ENCODE results near the gene ENHO. TPM values are rescaled to one million over a fixed set of nuclear protein-coding genes. Genes with fewer than 3 reads are reported as not detected.

ENHO gene
- total and polyA plus RNA-seq, 2 donors from 2014 or later, result 0.22 to 2.7 TPM

DNA sequence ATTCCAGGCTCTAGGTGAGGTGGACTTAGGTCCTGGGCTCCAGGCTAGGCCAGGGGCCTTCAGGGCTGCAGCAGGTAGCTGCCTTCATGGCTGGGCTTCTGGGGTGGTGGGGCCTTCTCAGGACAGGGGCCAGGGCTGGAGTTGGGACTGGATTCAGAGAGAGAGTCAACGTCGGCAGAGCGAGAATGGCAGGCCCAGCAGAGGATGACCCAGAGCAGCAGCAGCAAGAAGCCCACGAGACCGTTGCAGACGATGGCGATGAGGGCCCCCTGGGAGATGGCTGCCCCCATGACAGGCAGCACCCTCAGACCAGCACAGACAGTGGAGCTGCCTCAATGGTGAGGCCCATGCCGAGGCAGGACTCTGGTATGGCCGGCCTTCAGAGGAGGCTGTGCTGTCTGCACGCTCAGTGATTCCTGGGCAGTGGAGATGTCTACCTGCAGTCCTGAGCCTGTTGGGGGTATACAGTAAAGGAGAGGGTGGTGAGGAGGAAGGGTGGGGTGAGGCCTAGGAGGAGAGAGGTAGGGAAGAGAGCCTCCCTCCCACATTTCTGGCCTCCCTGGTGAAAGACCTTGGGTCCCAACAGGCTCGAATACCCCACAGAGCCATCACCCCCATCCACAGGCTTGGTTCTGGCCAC lies 1.3 kb downstream of the ENHO start:
- Histone ChIP-seq H3K4me3 (ENCODE audit: low read length in 3 of 3) (no peak overlapping the region), H3K27ac (ENCODE audit: low read depth in 2 of 2, low read length in 2 of 2) (no peak overlapping the region), H3K9me3 (ENCODE audit: control insufficient read depth in 2 of 3, insufficient read depth in 1 of 3, low read length in 3 of 3) (no peaks in the 10 kb centered on the region), H3K27me3 (ENCODE audit: control insufficient read depth, insufficient read depth, low read length) (peaks cover 2% of the 10 kb centered on the region), H3K4me1 (ENCODE audit: control insufficient read depth in 2 of 3, insufficient read depth in 2 of 3, low read depth in 1 of 3, low read length in 3 of 3) (peaks cover 0 to 8% (median 0%) of the 10 kb centered on the region in 3 donors), H3K36me3 (ENCODE audit: control insufficient read depth in 2 of 3, insufficient read depth in 3 of 3, low read length in 3 of 3) (no peaks in the 10 kb centered on the region), H3K9ac (ENCODE audit: low read length in 3 of 3) (no peak overlapping the region)
- intact Hi-C loops (cut with DNase I), result no loop called here
- TF ChIP-seq, protein P1, sequence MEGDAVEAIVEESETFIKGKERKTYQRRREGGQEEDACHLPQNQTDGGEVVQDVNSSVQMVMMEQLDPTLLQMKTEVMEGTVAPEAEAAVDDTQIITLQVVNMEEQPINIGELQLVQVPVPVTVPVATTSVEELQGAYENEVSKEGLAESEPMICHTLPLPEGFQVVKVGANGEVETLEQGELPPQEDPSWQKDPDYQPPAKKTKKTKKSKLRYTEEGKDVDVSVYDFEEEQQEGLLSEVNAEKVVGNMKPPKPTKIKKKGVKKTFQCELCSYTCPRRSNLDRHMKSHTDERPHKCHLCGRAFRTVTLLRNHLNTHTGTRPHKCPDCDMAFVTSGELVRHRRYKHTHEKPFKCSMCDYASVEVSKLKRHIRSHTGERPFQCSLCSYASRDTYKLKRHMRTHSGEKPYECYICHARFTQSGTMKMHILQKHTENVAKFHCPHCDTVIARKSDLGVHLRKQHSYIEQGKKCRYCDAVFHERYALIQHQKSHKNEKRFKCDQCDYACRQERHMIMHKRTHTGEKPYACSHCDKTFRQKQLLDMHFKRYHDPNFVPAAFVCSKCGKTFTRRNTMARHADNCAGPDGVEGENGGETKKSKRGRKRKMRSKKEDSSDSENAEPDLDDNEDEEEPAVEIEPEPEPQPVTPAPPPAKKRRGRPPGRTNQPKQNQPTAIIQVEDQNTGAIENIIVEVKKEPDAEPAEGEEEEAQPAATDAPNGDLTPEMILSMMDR (IDR thresholded peaks at IDR 0.05; ENCODE audit: borderline replicate concordance, extremely low read depth, insufficient read depth), result no peak
- DNase-seq (no peak), FAIRE-seq (no peak)

DNA sequence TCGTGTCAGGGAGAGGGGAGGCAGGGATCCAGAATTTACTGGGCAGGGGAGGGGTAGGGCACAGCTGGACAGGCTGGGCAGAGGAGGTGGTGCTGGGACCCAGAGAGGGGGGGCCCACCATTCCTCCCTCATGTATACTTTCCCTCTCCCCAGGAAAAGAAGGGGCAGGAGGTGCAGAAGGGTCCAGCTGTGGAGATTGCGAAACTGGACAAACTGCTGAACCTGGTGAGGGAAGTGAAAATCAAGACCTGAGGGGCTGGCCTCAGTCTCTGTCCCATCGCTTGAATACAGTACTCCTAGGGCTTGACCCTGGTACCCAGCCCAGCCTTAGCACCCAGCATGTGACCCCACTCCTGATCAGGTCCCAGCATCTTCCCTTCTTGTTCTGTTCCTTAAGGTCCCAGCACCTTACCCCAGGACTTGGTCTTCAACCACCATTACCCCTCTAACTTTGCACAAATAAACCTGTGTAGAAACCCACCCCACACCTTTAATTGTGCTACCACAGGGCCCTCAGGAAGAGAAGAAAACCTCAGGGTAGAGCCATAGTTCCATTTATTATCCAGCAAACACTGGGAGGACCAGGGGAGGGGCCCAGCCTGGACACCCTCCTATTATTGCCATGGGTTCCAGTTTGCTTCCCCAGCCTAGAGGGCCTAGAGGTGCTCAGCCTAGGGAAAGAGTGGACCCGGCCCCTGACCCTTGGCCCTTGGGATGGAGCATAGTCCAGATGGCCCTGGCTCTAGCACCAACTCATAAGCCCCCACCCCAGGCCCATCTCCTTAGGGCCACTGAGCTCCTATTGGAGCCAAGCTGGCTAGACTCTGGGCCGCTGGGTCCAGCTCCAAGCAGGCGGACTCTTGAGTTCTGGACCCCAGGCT lies 2.0 kb downstream of the ENHO start:
- FAIRE-seq, result no peak
- H3K9me3 ChIP-seq (ENCODE audit: control insufficient read depth in 2 of 3, insufficient read depth in 1 of 3, low read length in 3 of 3), result no peaks in the 10 kb centered on the region
- no peak overlapping the region for H3K9ac ChIP-seq (ENCODE audit: low read length in 3 of 3)
- no peak for DNase-seq
- TF ChIP-seq, protein P1 (IDR thresholded peaks at IDR 0.05; ENCODE audit: borderline replicate concordance, extremely low read depth, insufficient read depth), result no peak
- intact Hi-C loops (cut with DNase I), result no loop called here
- H3K27me3 ChIP-seq (ENCODE audit: control insufficient read depth, insufficient read depth, low read length), result peaks cover 2% of the 10 kb centered on the region
- H3K4me3 ChIP-seq (ENCODE audit: low read length in 3 of 3), result no peak overlapping the region
- peaks cover 0 to 8% (median 0%) of the 10 kb centered on the region in 3 donors for H3K4me1 ChIP-seq (ENCODE audit: control insufficient read depth in 2 of 3, insufficient read depth in 2 of 3, low read depth in 1 of 3, low read length in 3 of 3)
- H3K27ac ChIP-seq (ENCODE audit: low read depth in 2 of 2, low read length in 2 of 2), result no peak overlapping the region
- H3K36me3 ChIP-seq (ENCODE audit: control insufficient read depth in 2 of 3, insufficient read depth in 3 of 3, low read length in 3 of 3), result no peaks in the 10 kb centered on the region

DNA sequence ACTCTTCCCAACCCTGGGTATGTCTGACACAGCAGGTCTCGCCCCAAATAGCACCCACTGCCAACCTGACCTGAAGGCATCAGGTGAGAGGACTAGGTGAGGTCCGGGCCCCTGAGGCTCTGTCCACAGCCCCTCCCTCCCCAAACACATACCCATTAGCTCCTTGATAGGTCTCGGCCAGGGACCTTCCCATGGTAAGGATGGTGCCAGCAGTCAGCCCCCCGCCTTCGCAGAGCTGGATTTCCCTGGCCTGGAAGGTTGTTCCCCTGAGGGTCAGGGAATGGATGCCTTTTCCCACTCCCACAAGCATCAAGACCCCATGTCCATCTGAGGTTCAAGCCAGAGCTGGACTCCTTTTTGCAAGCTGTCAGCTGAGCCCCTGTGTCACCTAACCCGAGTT lies 2.7 kb downstream of the ENHO start:
- no peaks in the 10 kb centered on the region for H3K36me3 ChIP-seq (ENCODE audit: control insufficient read depth in 2 of 3, insufficient read depth in 3 of 3, low read length in 3 of 3)
- peaks cover 0 to 8% (median 0%) of the 10 kb centered on the region in 3 donors for H3K4me1 ChIP-seq (ENCODE audit: control insufficient read depth in 2 of 3, insufficient read depth in 2 of 3, low read depth in 1 of 3, low read length in 3 of 3)
- H3K4me3 ChIP-seq (ENCODE audit: low read length in 3 of 3), result no peak overlapping the region
- H3K27ac ChIP-seq (ENCODE audit: low read depth in 2 of 2, low read length in 2 of 2), result no peak overlapping the region
- H3K9me3 ChIP-seq (ENCODE audit: control insufficient read depth in 2 of 3, insufficient read depth in 1 of 3, low read length in 3 of 3), result no peaks in the 10 kb centered on the region
- TF ChIP-seq, protein P1 (IDR thresholded peaks at IDR 0.05; ENCODE audit: borderline replicate concordance, extremely low read depth, insufficient read depth), result no peak
- no peak for DNase-seq
- intact Hi-C loops (cut with DNase I), result no loop called here
- H3K27me3 ChIP-seq (ENCODE audit: control insufficient read depth, insufficient read depth, low read length), result peaks cover 2% of the 10 kb centered on the region
- FAIRE-seq, result no peak
- H3K9ac ChIP-seq (ENCODE audit: low read length in 3 of 3), result no peak overlapping the region
